Tibial nerve (tissue), 4 donors: ENCODE measurements around the gene CREB3L1.

Experiments
- EP300 ChIP-seq, 2 donors: sonication (generic); formaldehyde crosslinking; IDR thresholded peaks; one replicate each; pipeline ENCODE4 v1.6.1; 2017; ENCODE audit warnings: antibody characterized with exemption in 2 of 2, mild to moderate bottlenecking in 1 of 2
- TF ChIP-seq, protein P1 (sequence below), 5 experiments: fragments of 200-600 bp in 3 of 5; fragments of 450-650 bp in 2 of 5; sonication (generic) in 3 of 5; IDR thresholded peaks; one replicate each; pipeline ENCODE4 v1.5.1; 2016 to 2019; ENCODE audit warnings: antibody characterized with exemption in 5 of 5, mild to moderate bottlenecking in 3 of 5, moderate library complexity in 2 of 5

DNA sequence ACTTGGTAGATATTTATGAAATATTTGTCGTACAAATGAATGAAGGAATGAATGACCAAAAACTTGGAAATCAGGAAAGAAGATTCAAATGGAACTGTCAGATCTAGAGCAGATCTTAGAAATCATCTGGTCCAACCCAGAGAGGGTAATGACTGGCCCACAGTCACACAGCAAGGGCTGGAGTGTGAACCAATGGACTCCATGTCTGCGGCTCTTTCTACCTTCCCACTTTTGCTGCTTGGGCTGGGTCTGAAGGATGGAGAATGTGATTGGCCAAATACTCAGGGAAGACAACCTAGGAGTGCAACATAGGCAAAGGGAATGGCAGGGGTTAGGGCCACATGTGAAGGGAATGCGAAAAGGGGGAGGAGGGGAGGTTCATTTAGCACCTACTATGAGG lies 64.0 kb downstream of the CREB3L1 start:
- TF ChIP-seq, protein P1, sequence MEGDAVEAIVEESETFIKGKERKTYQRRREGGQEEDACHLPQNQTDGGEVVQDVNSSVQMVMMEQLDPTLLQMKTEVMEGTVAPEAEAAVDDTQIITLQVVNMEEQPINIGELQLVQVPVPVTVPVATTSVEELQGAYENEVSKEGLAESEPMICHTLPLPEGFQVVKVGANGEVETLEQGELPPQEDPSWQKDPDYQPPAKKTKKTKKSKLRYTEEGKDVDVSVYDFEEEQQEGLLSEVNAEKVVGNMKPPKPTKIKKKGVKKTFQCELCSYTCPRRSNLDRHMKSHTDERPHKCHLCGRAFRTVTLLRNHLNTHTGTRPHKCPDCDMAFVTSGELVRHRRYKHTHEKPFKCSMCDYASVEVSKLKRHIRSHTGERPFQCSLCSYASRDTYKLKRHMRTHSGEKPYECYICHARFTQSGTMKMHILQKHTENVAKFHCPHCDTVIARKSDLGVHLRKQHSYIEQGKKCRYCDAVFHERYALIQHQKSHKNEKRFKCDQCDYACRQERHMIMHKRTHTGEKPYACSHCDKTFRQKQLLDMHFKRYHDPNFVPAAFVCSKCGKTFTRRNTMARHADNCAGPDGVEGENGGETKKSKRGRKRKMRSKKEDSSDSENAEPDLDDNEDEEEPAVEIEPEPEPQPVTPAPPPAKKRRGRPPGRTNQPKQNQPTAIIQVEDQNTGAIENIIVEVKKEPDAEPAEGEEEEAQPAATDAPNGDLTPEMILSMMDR (IDR thresholded peaks at IDR 0.05) = no peak
- TF ChIP-seq EP300 (IDR thresholded peaks at IDR 0.05) = no peak
